SU-DHL-6 (cell line): ENCODE measurements around the gene AFF2.

Experiments
- EZH2phosphoT487 ChIP-seq: fragments of 200-600 bp; sonication (generic), shearing (Covaris generic); conservative IDR thresholded peaks from 2 replicates; pipeline ENCODE4 v1.6.1; 2018; ENCODE audit warnings: mild to moderate bottlenecking, antibody characterized with exemption, low read length, moderate library complexity, mixed read lengths
- TF ChIP-seq, protein P1 (sequence below): fragments of 200-600 bp; sonication (generic); IDR thresholded peaks from one replicate; pipeline ENCODE4 v1.5.1; 2017; ENCODE audit warnings: antibody characterized with exemption, mild to moderate bottlenecking, low read length, moderate library complexity; ENCODE audit not compliant: insufficient read depth, poor library complexity, severe bottlenecking

DNA sequence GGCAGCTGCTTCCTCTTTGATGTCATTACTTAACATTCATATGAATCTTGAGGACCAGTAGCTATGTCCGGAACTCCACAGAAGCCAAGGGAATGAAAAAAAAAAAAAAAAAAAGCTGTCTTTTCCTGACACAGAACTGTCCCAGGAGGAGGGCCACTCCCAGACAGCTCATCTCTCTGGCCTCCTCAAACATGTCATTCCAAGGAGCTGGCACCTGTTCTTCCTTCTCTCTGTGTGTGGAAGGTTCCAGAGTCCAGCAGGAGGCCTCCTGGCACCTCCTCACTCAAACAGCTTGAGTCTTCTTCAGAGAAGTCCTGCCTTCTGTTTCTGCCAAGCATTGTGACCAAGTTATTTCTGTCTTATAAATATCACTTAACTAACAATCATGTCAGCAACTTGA, 458.5 kb downstream of the AFF2 start:
- TF ChIP-seq, protein P1, sequence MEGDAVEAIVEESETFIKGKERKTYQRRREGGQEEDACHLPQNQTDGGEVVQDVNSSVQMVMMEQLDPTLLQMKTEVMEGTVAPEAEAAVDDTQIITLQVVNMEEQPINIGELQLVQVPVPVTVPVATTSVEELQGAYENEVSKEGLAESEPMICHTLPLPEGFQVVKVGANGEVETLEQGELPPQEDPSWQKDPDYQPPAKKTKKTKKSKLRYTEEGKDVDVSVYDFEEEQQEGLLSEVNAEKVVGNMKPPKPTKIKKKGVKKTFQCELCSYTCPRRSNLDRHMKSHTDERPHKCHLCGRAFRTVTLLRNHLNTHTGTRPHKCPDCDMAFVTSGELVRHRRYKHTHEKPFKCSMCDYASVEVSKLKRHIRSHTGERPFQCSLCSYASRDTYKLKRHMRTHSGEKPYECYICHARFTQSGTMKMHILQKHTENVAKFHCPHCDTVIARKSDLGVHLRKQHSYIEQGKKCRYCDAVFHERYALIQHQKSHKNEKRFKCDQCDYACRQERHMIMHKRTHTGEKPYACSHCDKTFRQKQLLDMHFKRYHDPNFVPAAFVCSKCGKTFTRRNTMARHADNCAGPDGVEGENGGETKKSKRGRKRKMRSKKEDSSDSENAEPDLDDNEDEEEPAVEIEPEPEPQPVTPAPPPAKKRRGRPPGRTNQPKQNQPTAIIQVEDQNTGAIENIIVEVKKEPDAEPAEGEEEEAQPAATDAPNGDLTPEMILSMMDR = no peak
- no peak for TF ChIP-seq EZH2phosphoT487
